HCT116 (cell line): ENCODE results near the gene PBX3. TPM values are rescaled to one million over a fixed set of nuclear protein-coding genes. Genes with fewer than 3 reads are reported as not detected.

Source experiments
- ATAC-seq: fragments of 200-7000 bp; cut with Tn5 transposase; 2 replicates; pipeline ENCODE4 v1.9.1; 2020; ENCODE audit warnings: mild to moderate bottlenecking, moderate library complexity
- BruUV-seq: library from RNA; stranded (reverse); fragments of 400-500 nt; replicated peaks from 2 replicates; lab custom pipeline; 2021; lab: Mats Ljungman, UMichigan
- CTCF ChIA-PET: fragments of 300-600 bp; sonication (Branson Sonifier 250); formaldehyde crosslinking; loops from one replicate; lab custom pipeline; 2021; ENCODE audit warnings: antibody characterized with exemption; lab: Charles Lee
- POLR2A ChIA-PET: fragments of 300-600, 350-600 bp; sonication (Branson Sonifier 250); formaldehyde crosslinking; loops from one replicate; lab custom pipeline; 2021; ENCODE audit warnings: antibody characterized with exemption; lab: Charles Lee
- RAD21 ChIA-PET, 2 experiments: fragments of 300-600 bp; sonication (Branson Sonifier 250); formaldehyde crosslinking; loops; one replicate each; lab custom pipeline; 2023; ENCODE audit warnings: low total read pairs in 2 of 2; ENCODE audit not compliant: uncharacterized antibody in 2 of 2, unreplicated experiment in 2 of 2, low non-redundant PET in 1 of 2; lab: Charles Lee
- DNase-seq: peaks from one replicate; pipeline ENCODE4 v3.0.0-alpha.2; 2010; ENCODE audit warnings: low read depth, low spot score
- H2AFZ ChIP-seq: fragments of 200-600 bp; shearing (Covaris generic), sonication (generic); 2 replicates; pipeline ENCODE4 v1.6.1; 2017; ENCODE audit warnings: low read depth, mixed run types, mixed read lengths, antibody characterized with exemption, low read length; ENCODE audit not compliant: poor library complexity, severe bottlenecking
- H3K27ac ChIP-seq: 2 replicates; pipeline ENCODE4 v1.5.1; 2012; ENCODE audit warnings: low read depth, low read length
- H3K27me3 ChIP-seq: fragments of 200-600 bp; sonication (generic); 2 replicates; pipeline ENCODE4 v1.6.1; 2016; ENCODE audit warnings: mixed run types, low read length, mixed read lengths; ENCODE audit not compliant: insufficient read depth
- H3K36me3 ChIP-seq, 2 experiments: fragments of 200-500 bp in 1 of 2; fragments of 200-600 bp in 1 of 2; sonication (Bioruptor generic) in 1 of 2; sonication (generic) in 1 of 2; 2 replicates each; pipeline versions ENCODE4 v1.5.1 to v1.6.1; 2014 to 2016; ENCODE audit warnings: low read length in 2 of 2, inconsistent platforms in 1 of 2, mixed read lengths in 1 of 2, mixed run types in 1 of 2; ENCODE audit not compliant: insufficient read depth in 2 of 2, control insufficient read depth in 1 of 2
- H3K4me1 ChIP-seq, 2 experiments: fragments of 200-600 bp in 1 of 2; sonication (generic) in 1 of 2; 2 replicates each; pipeline versions ENCODE4 v1.5.1 to v1.6.1; 2012 to 2017; ENCODE audit warnings: low read length in 2 of 2, inconsistent platforms in 1 of 2, mild to moderate bottlenecking in 1 of 2, mixed read lengths in 1 of 2, mixed run types in 1 of 2, moderate library complexity in 1 of 2; ENCODE audit not compliant: insufficient read depth in 2 of 2, control insufficient read depth in 1 of 2
- H3K4me2 ChIP-seq: fragments of 200-600 bp; sonication (generic); 2 replicates; pipeline ENCODE4 v1.6.1; 2017; ENCODE audit warnings: mixed run types, low read length, mixed read lengths
- H3K4me3 ChIP-seq, 2 experiments: fragments of 200-600 bp in 1 of 2; sonication (generic) in 1 of 2; replicated peaks in 1 of 2; 2 replicates each; pipeline ENCODE4 v1.5.1; 2011 to 2016; ENCODE audit warnings: low read length in 2 of 2, control low read depth in 1 of 2, low read depth in 1 of 2, mild to moderate bottlenecking in 1 of 2, mixed read lengths in 1 of 2, mixed run types in 1 of 2
- H3K79me2 ChIP-seq: fragments of 200-600 bp; sonication (generic); 2 replicates; pipeline ENCODE4 v1.6.1; 2017; ENCODE audit warnings: mild to moderate bottlenecking, mixed run types, low read length, moderate library complexity, mixed read lengths; ENCODE audit not compliant: insufficient read depth
- H3K9ac ChIP-seq: fragments of 200-600 bp; sonication (generic); 2 replicates; pipeline ENCODE4 v1.6.1; 2016; ENCODE audit warnings: low read length, mixed read lengths
- H3K9me2 ChIP-seq: fragments of 200-600 bp; sonication (generic), shearing (Covaris generic); 2 replicates; pipeline ENCODE4 v1.6.1; 2017; ENCODE audit warnings: mixed run types, mild to moderate bottlenecking, moderate library complexity; ENCODE audit not compliant: insufficient read depth
- H3K9me3 ChIP-seq, 2 experiments: fragments of 200-500 bp in 1 of 2; fragments of 200-600 bp in 1 of 2; sonication (Bioruptor generic) in 1 of 2; sonication (generic) in 1 of 2; 2 replicates each; pipeline ENCODE4 v1.6.1; 2014 to 2017; ENCODE audit warnings: low read length in 2 of 2, mixed read lengths in 2 of 2, inconsistent platforms in 1 of 2, low read depth in 1 of 2, mild to moderate bottlenecking in 1 of 2, mixed run types in 1 of 2, moderate library complexity in 1 of 2; ENCODE audit not compliant: control insufficient read depth in 1 of 2, insufficient read depth in 1 of 2
- H4K20me1 ChIP-seq: fragments of 200-600 bp; sonication (generic), shearing (Covaris generic); 2 replicates; pipeline ENCODE4 v1.6.1; 2017; ENCODE audit warnings: mixed run types, mild to moderate bottlenecking, moderate library complexity; ENCODE audit not compliant: insufficient read depth
- CBX3 ChIP-seq: IDR thresholded peaks from 2 replicates; pipeline ENCODE4 v1.6.1; 2012; ENCODE audit warnings: low read depth
- CEBPB ChIP-seq: IDR thresholded peaks from 2 replicates; pipeline ENCODE4 v1.6.1; 2012; ENCODE audit warnings: low read depth
- EGR1 ChIP-seq: IDR thresholded peaks from 2 replicates; pipeline ENCODE4 v1.6.1; 2012; ENCODE audit warnings: low read depth
- EZH2phosphoT487 ChIP-seq: fragments of 200-600 bp; IDR thresholded peaks from 2 replicates; pipeline ENCODE4 v1.6.1; 2018; ENCODE audit warnings: antibody characterized with exemption, borderline replicate concordance
- FOSL1 ChIP-seq: IDR thresholded peaks from 2 replicates; pipeline ENCODE4 v1.6.1; 2012; ENCODE audit warnings: low read depth
- JUND ChIP-seq: IDR thresholded peaks from 2 replicates; pipeline ENCODE4 v1.6.1; 2012
- REST ChIP-seq: IDR thresholded peaks from 2 replicates; pipeline ENCODE4 v1.6.1; 2012; ENCODE audit warnings: low read depth
- SP1 ChIP-seq: IDR thresholded peaks from 2 replicates; pipeline ENCODE4 v1.6.1; 2012; ENCODE audit warnings: low read depth
- intact Hi-C: fragments of 100-400 bp; cut with micrococcal nuclease; formaldehyde crosslinking; loops from 2 replicates; pipeline ENCODE4 v1.10.0; 2022
- total RNA-seq: library from RNA; stranded (reverse); gene quantifications from one replicate; pipeline ENCODE4 v1.2.1, GENCODE V29; 2021; ENCODE audit not compliant: unreplicated experiment

PBX3 gene
- total RNA-seq, 1 experiment from 2014 or later = 13.5 TPM

- H3K9me2 ChIP-seq = no peaks in the 10 kb centered on the region
- intact Hi-C loops = no loop called here
- ATAC-seq = no peak
- no peak overlapping the region for H3K4me2 ChIP-seq
- no peaks in the 10 kb centered on the region for H3K27me3 ChIP-seq
- H4K20me1 ChIP-seq = no peaks in the 10 kb centered on the region
- H3K79me2 ChIP-seq = no peaks in the 10 kb centered on the region
- no peaks in the 10 kb centered on the region for H3K36me3 ChIP-seq
- ChIA-PET POLR2A (no interaction called here), CTCF (no interaction called here), RAD21 (no interaction called here)
- no peak overlapping the region for H3K4me3 ChIP-seq
- H3K4me1 ChIP-seq = no peaks in the 10 kb centered on the region
- no TSS peak for BruUV-seq
- no peak overlapping the region for H2AFZ ChIP-seq
- no peaks in the 10 kb centered on the region for H3K9me3 ChIP-seq
- no peak overlapping the region for H3K9ac ChIP-seq
- no peak overlapping the region for H3K27ac ChIP-seq
- TF ChIP-seq REST = no peak
- no peak for TF ChIP-seq SP1
- DNase-seq = no peak
These were observed 247.8 kb downstream of the PBX3 start for GRCh38 chr9:125995006-125995405.

- H3K4me1 ChIP-seq = no peaks in the 10 kb centered on the region
- ATAC-seq = no peak
- intact Hi-C loops = no loop called here
- DNase-seq = no peak
- no peak overlapping the region for H3K4me3 ChIP-seq
- H4K20me1 ChIP-seq = no peaks in the 10 kb centered on the region
- H2AFZ ChIP-seq = no peak overlapping the region
- no peaks in the 10 kb centered on the region for H3K9me3 ChIP-seq
- ChIA-PET CTCF (no interaction called here), RAD21 (no interaction called here), POLR2A (no interaction called here)
- H3K9me2 ChIP-seq = no peaks in the 10 kb centered on the region
- no peak overlapping the region for H3K27ac ChIP-seq
- no peaks in the 10 kb centered on the region for H3K79me2 ChIP-seq
- H3K36me3 ChIP-seq = no peaks in the 10 kb centered on the region
- H3K4me2 ChIP-seq = no peak overlapping the region
- no peaks in the 10 kb centered on the region for H3K27me3 ChIP-seq
- BruUV-seq = no TSS peak
- no peak for TF ChIP-seq JUND
- TF ChIP-seq FOSL1 = no peak
- TF ChIP-seq CBX3 = no peak
- no peak for TF ChIP-seq EZH2phosphoT487
- no peak for TF ChIP-seq CEBPB
- no peak for TF ChIP-seq EGR1
- H3K9ac ChIP-seq = no peak overlapping the region
These were observed 248.5 kb downstream of the PBX3 start for GRCh38 chr9:125995706-125996105.
